ENCODE results near the gene TIMP4.

The TIMP4 gene

GRCh38 chr3:12120374-12121140 lies 38.2 kb downstream of the TIMP4 start:
- TF ChIP-seq CTCF (IDR thresholded peaks at IDR 0.05; ENCODE audit: extremely low read depth, missing control alignments) = no peak
- no peak for DNase-seq (ENCODE audit: low spot score)

DNA sequence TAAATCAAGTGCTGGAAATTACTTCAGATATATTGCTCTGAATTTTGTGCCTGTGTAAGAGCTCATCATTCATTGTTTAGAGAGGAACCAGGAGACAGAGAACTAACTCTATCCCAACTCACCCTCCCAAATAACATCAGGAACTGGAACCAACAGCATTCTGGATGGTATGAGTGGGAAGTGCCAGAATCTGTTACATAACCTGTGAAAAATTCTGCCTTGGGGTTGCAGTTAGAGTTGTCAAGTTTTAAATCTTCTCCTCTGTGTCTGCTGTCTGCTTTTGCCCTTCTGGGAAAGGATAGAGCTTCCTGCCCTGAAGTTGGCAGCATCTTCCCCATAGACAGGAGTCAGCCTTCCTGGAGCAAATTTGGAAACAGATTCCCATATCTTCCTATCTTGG lies 41.2 kb downstream of the TIMP4 start:
- TF ChIP-seq CTCF (IDR thresholded peaks at IDR 0.05; ENCODE audit: extremely low read depth, missing control alignments) = no peak
- DNase-seq (ENCODE audit: low spot score) = no peak

GRCh38 chr3:12116870-12117269 lies 41.8 kb downstream of the TIMP4 start:
- no peak for TF ChIP-seq CTCF (IDR thresholded peaks at IDR 0.05; ENCODE audit: extremely low read depth, missing control alignments)
- no peak for DNase-seq (ENCODE audit: low spot score)

- no peak for TF ChIP-seq CTCF (IDR thresholded peaks at IDR 0.05; ENCODE audit: extremely low read depth, missing control alignments)
- no peak for DNase-seq (ENCODE audit: low spot score)
These were observed 42.9 kb downstream of the TIMP4 start for GRCh38 chr3:12115849-12116248.

DNA sequence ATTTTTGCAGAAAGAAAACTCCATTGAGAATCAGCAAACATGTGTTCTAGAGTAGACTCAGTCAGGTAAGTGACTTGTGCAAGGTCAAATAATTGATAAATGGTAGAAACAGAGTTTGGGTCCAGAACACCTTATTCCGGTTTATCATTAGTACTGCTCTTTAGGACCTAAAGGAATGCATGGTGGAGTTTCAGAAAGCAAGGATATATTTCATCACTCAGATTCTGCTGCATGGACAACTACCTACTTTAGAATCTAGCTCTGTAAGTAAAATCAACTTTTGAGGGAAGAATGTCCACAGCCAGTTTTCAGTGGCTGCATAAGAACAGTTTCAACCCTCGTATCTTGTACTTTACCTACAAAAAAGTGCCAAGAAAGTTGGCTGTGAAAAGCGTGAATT lies 43.6 kb downstream of the TIMP4 start:
- DNase-seq (ENCODE audit: low spot score) = no peak
- TF ChIP-seq CTCF (IDR thresholded peaks at IDR 0.05; ENCODE audit: extremely low read depth, missing control alignments) = no peak

DNA sequence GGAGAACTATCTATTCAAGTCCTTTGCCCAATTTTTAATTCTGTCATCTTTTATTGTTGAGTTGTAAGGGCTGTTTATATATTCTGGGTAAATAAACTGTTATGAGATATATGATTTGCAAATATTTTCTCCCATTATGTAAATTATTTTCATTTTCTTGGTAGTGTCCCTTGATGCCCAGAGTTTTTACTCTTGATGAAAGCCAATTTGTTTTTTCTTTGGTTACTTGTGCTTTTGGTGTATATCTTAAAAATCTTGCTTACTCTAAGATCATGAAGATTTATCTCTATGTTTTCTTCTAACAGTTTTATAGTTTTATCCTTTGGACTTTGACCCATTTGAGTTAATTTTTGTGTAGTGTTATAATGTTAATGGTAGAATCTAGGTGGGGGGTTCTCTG lies 44.5 kb downstream of the TIMP4 start:
- DNase-seq (ENCODE audit: low spot score) = no peak
- TF ChIP-seq CTCF (IDR thresholded peaks at IDR 0.05; ENCODE audit: extremely low read depth, missing control alignments) = no peak

GRCh38 chr3:12107071-12107713 lies 51.5 kb downstream of the TIMP4 start:
- TF ChIP-seq CTCF (IDR thresholded peaks at IDR 0.05; ENCODE audit: extremely low read depth, missing control alignments) = no peak

More at GRCh38 chr3:12107071-12107713, 51.5 kb downstream of the TIMP4 start:
- no peak for DNase-seq (ENCODE audit: low spot score)
